SJSA1 (cell line): ENCODE data around the gene FAM13A. TPM values are rescaled to one million over a fixed set of nuclear protein-coding genes. Genes with fewer than 3 reads are reported as not detected.
"Not testable (repeated sequence)": the region's sequence is repeated elsewhere in the genome, so short reads cannot be mapped to it uniquely, and the experiment has no call there.

Source experiments
- DNase-seq, 2 experiments: peaks; one replicate each; pipeline ENCODE4 v3.0.0-alpha.2; 2015 to 2020; ENCODE audit warnings: low spot score in 2 of 2, low read depth in 1 of 2
- H3K27ac ChIP-seq: fragments of 250-450 bp; sonication (Bioruptor Pico); 2 replicates; pipeline ENCODE4 v1.5.1; 2020; ENCODE audit warnings: mild to moderate bottlenecking, moderate library complexity
- H3K27me3 ChIP-seq: fragments of 250-450 bp; sonication (Bioruptor Pico); replicated peaks from 2 replicates; pipeline ENCODE4 v1.5.1; 2020; ENCODE audit warnings: mild to moderate bottlenecking, moderate library complexity
- H3K36me3 ChIP-seq: fragments of 250-450 bp; sonication (Bioruptor Pico); 2 replicates; pipeline ENCODE4 v1.5.1; 2020; ENCODE audit warnings: mild to moderate bottlenecking
- H3K4me1 ChIP-seq: fragments of 250-450 bp; sonication (Bioruptor Pico); replicated peaks from 2 replicates; pipeline ENCODE4 v1.6.1; 2021; ENCODE audit warnings: mild to moderate bottlenecking
- H3K4me3 ChIP-seq: fragments of 250-450 bp; sonication (Bioruptor Pico); 2 replicates; pipeline ENCODE4 v1.5.1; 2020; ENCODE audit warnings: mild to moderate bottlenecking
- H3K9me3 ChIP-seq: fragments of 250-450 bp; sonication (Bioruptor Pico); replicated peaks from 2 replicates; pipeline ENCODE4 v1.5.1; 2020; ENCODE audit warnings: mild to moderate bottlenecking
- total RNA-seq: library from RNA; depleted of rRNA; stranded (reverse); fragments of >200 nt; shearing (Covaris generic); gene quantifications from 2 replicates; pipeline ENCODE4 v1.2.3, GENCODE V29; 2014

Gene FAM13A
- total RNA-seq, 1 experiment from 2014 or later, result 15.2 TPM

- DNase-seq, result peak; percentile 37 to 49
- Histone ChIP-seq H3K4me3 (no peak overlapping the region), H3K27ac (no peak overlapping the region), H3K4me1 (no peaks in the 10 kb centered on the region), H3K36me3 (peaks cover 4% of the 10 kb centered on the region), H3K9me3 (no peaks in the 10 kb centered on the region), H3K27me3 (no peaks in the 10 kb centered on the region)
These were observed 32.8 kb downstream of the FAM13A start for GRCh38 chr4:89024051-89024675.

GRCh38 chr4:89023140-89023539 is 33.8 kb downstream of the FAM13A start:
- no peak overlapping the region for H3K27ac ChIP-seq
- DNase-seq, result no peak
- H3K4me3 ChIP-seq, result no peak overlapping the region
- no peaks in the 10 kb centered on the region for H3K9me3 ChIP-seq
- no peaks in the 10 kb centered on the region for H3K27me3 ChIP-seq
- peaks cover 4% of the 10 kb centered on the region for H3K36me3 ChIP-seq
- no peaks in the 10 kb centered on the region for H3K4me1 ChIP-seq

GRCh38 chr4:89022426-89023128 is 34.4 kb downstream of the FAM13A start:
- Histone ChIP-seq H3K36me3 (peaks cover 4% of the 10 kb centered on the region), H3K27me3 (no peaks in the 10 kb centered on the region), H3K27ac (no peak overlapping the region), H3K9me3 (no peaks in the 10 kb centered on the region), H3K4me1 (no peaks in the 10 kb centered on the region), H3K4me3 (no peak overlapping the region)
- no peak for DNase-seq

- Histone ChIP-seq H3K4me1 (no peaks in the 10 kb centered on the region), H3K27me3 (no peaks in the 10 kb centered on the region), H3K27ac (no peak overlapping the region), H3K4me3 (no peak overlapping the region), H3K36me3 (peaks cover 4% of the 10 kb centered on the region), H3K9me3 (no peaks in the 10 kb centered on the region)
- DNase-seq, result no peak
These were observed 35.3 kb downstream of the FAM13A start for GRCh38 chr4:89021684-89022083.

- Histone ChIP-seq H3K4me1 (no peaks in the 10 kb centered on the region), H3K27me3 (no peaks in the 10 kb centered on the region), H3K9me3 (no peaks in the 10 kb centered on the region), H3K4me3 (no peak overlapping the region), H3K27ac (no peak overlapping the region), H3K36me3 (peaks cover 4% of the 10 kb centered on the region)
- DNase-seq, result no peak
These were observed 35.9 kb downstream of the FAM13A start for GRCh38 chr4:89021062-89021461.

GRCh38 chr4:89014897-89015296 is 42.1 kb downstream of the FAM13A start:
- not testable (repeated sequence) for DNase-seq, H3K4me3 ChIP-seq, H3K27ac ChIP-seq, H3K9me3 ChIP-seq, H3K36me3 ChIP-seq, H3K4me1 ChIP-seq, H3K27me3 ChIP-seq

- H3K27me3 ChIP-seq, result no peaks in the 10 kb centered on the region
- no peak overlapping the region for H3K27ac ChIP-seq
- DNase-seq, result no peak
- no peaks in the 10 kb centered on the region for H3K36me3 ChIP-seq
- H3K4me1 ChIP-seq, result no peaks in the 10 kb centered on the region
- no peaks in the 10 kb centered on the region for H3K9me3 ChIP-seq
- H3K4me3 ChIP-seq, result no peak overlapping the region
These were observed 47.1 kb downstream of the FAM13A start for GRCh38 chr4:89009761-89010369.

- H3K4me3 ChIP-seq, result no peak overlapping the region
- no peak for DNase-seq
- H3K27me3 ChIP-seq, result no peaks in the 10 kb centered on the region
- no peak overlapping the region for H3K27ac ChIP-seq
- no peaks in the 10 kb centered on the region for H3K4me1 ChIP-seq
- no peaks in the 10 kb centered on the region for H3K36me3 ChIP-seq
- no peaks in the 10 kb centered on the region for H3K9me3 ChIP-seq
These were observed 47.9 kb downstream of the FAM13A start for GRCh38 chr4:89009115-89009514.

- DNase-seq, result no peak
- no peaks in the 10 kb centered on the region for H3K27me3 ChIP-seq
- H3K4me3 ChIP-seq, result no peak overlapping the region
- no peaks in the 10 kb centered on the region for H3K4me1 ChIP-seq
- no peak overlapping the region for H3K27ac ChIP-seq
- H3K36me3 ChIP-seq, result no peaks in the 10 kb centered on the region
- no peaks in the 10 kb centered on the region for H3K9me3 ChIP-seq
These were observed 48.8 kb downstream of the FAM13A start for GRCh38 chr4:89008166-89008565.

- H3K4me1 ChIP-seq, result no peaks in the 10 kb centered on the region
- H3K9me3 ChIP-seq, result no peaks in the 10 kb centered on the region
- H3K36me3 ChIP-seq, result no peaks in the 10 kb centered on the region
- no peak overlapping the region for H3K27ac ChIP-seq
- H3K4me3 ChIP-seq, result no peak overlapping the region
- no peaks in the 10 kb centered on the region for H3K27me3 ChIP-seq
- DNase-seq, result no peak
These were observed 49.5 kb downstream of the FAM13A start for GRCh38 chr4:89007338-89007939.

- H3K9me3 ChIP-seq, result no peaks in the 10 kb centered on the region
- H3K4me1 ChIP-seq, result no peaks in the 10 kb centered on the region
- no peak for DNase-seq
- H3K27ac ChIP-seq, result no peak overlapping the region
- no peaks in the 10 kb centered on the region for H3K36me3 ChIP-seq
- H3K27me3 ChIP-seq, result no peaks in the 10 kb centered on the region
- no peak overlapping the region for H3K4me3 ChIP-seq
These were observed 50.7 kb downstream of the FAM13A start for GRCh38 chr4:89006307-89006706.

- H3K9me3 ChIP-seq, H3K27me3 ChIP-seq, H3K4me3 ChIP-seq, DNase-seq, H3K36me3 ChIP-seq, H3K27ac ChIP-seq, H3K4me1 ChIP-seq: not testable (repeated sequence)
These were observed 51.9 kb downstream of the FAM13A start for GRCh38 chr4:89005066-89005465.

GRCh38 chr4:89001647-89002445 is 55.1 kb downstream of the FAM13A start:
- H3K27me3 ChIP-seq, result no peaks in the 10 kb centered on the region
- H3K9me3 ChIP-seq, result no peaks in the 10 kb centered on the region
- H3K4me3 ChIP-seq, result no peak overlapping the region
- DNase-seq, result no peak
- H3K27ac ChIP-seq, result no peak overlapping the region
- H3K36me3 ChIP-seq, result no peaks in the 10 kb centered on the region
- no peaks in the 10 kb centered on the region for H3K4me1 ChIP-seq
